Caki2 (cell line): Measurements from ENCODE around the gene KLHDC4. TPM values are rescaled to one million over a fixed set of nuclear protein-coding genes. Genes with fewer than 3 reads are reported as not detected.

ENCODE experiments used
- DNase-seq: peaks from one replicate; pipeline ENCODE4 v3.0.0-alpha.2; 2015; ENCODE audit warnings: low read depth
- in situ Hi-C: cut with HindIII; loops from 2 replicates; pipeline ENCODE4 v1.10.0; 2016; ENCODE audit warnings: low sequenced_read_pairs, low pct_unique_long_range_greater_than_20kb, mixed read lengths
- total RNA-seq: library from RNA; depleted of rRNA; stranded (reverse); fragments of >200 nt; shearing (Covaris generic); gene quantifications from 2 replicates; pipeline ENCODE4 v1.2.3, GENCODE V29; 2014; ENCODE audit warnings: low replicate concordance

KLHDC4 gene
- total RNA-seq, 1 experiment from 2014 or later: 28.1 TPM

GRCh38 chr16:87761060-87761459 lies 4.7 kb downstream of the KLHDC4 start:
- in situ Hi-C loops: no loop called here
- DNase-seq: no peak

DNA sequence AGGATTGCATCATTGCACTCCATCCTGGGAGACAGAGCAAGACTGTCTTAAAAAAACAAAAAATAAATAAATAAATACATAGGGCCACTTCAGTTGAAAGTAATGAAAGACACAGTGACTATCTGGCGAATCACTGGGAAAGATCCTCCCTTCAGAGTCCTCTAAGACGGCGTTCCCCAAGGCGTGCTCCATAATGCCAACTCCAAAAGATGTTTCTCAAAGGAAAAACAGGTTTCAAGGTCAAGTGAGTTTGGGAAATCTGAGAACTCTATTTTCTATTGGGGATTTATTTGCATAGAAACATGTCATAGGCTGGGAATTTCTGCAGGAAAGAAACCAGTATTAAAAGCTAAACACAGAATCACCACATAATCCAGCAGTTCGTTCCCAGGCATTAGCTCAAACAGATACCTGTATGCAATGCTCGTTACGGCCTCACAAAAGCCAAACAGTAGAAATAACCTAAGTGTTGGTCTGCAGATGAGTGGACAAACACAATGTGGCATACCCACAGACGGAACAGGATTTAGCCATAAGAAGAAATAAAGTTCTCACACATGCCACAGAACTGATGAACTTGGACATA lies 7.9 kb downstream of the KLHDC4 start:
- in situ Hi-C loops: no loop called here
- peak; percentile 81 for DNase-seq

GRCh38 chr16:87754535-87754934 lies 11.3 kb downstream of the KLHDC4 start:
- in situ Hi-C loops: no loop called here
- DNase-seq: no peak

DNA sequence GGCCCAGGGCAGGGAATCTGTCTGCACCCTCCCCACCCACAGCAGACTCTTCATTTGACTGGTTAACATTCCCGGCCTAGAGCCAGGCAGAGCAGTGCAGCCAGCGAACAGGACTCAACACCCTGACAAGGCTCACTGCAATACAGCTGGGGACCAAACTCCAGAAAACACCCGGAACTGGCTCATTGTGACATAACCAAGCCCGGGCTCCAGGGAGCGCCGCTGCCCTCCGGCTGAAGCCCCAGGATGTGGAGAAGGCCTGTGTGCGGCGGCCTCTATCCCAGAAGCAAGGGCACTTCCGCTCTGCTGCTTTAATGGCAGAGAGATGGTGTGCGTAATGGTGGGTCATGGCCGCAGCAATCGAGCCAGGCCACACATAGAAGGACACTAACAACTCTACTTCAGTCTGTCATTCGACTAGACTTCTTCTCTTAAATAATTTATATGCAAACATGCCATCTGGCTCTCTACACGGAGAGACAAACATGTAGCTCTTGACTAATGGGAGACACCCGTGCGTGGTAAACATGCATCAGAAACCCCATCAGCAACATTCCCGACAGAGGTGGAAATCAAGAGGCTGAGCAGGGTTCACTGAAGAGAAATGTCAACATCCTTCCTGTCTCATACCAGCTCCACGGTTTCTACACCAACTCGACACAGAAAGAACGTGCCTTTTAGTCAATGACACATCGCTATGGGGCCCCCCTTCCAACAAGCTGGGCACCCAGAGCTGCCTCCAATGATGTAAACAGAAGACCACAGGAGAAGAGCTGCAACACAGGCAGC lies 18.0 kb downstream of the KLHDC4 start:
- in situ Hi-C loops: no loop called here
- no peak for DNase-seq

DNA sequence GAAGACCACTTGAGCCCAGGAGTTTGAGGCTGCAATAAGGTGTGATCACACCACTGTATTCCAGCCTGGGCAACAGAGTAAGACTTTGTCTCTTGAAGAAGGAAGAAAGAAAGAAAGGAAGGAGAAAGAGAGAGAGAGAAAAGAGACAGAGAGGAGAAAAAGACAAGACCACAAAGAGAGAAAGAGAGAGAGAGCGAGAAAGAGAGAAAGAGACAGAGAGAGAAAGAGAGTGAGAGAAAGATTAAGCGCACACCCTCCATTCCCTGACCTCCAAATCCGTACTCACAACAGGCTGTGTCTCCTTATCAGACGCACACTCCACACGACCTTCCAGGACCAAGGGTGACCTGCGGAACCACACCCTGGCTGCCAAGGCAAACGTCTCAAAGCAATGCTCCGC lies 19.6 kb downstream of the KLHDC4 start:
- no peak for DNase-seq
- in situ Hi-C loops: no loop called here

- in situ Hi-C loops: no loop called here
- DNase-seq: peak; percentile 23
Measured at GRCh38 chr16:87744750-87745514, 20.9 kb downstream of the KLHDC4 start.

DNA sequence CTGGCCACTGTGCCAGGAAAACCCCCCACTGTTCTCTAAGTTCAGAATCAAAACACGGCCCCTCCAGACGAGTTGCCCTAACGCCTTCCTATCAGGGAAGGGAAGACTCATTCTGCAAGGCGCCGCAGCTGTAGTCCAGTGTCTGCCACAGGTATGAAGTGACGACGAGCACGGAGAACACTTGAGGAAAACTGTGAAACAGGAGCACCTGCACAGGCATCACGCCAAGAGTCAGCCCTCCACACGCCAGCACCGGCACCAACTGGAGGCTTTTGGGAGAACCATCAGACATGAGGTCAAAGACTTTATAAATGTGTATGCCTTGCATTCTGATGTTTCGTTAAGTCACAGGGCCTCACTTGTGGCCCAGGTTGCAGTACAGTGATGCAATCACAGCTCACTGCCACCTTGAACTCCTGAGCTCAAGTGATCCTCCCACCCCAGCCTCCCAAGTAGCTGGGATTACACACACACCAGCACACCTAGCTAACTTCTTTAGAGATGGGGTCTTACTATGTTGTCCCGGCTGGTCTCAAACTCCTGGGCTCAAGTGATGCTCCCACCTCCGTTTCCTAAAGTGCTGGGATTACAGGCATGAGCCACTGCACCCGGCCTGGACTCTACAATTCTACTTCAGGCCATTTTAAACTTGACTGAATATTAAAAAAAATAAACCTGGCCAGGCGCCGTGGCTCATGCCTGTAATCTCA lies 22.9 kb downstream of the KLHDC4 start:
- in situ Hi-C loops: no loop called here
- DNase-seq: no peak

DNA sequence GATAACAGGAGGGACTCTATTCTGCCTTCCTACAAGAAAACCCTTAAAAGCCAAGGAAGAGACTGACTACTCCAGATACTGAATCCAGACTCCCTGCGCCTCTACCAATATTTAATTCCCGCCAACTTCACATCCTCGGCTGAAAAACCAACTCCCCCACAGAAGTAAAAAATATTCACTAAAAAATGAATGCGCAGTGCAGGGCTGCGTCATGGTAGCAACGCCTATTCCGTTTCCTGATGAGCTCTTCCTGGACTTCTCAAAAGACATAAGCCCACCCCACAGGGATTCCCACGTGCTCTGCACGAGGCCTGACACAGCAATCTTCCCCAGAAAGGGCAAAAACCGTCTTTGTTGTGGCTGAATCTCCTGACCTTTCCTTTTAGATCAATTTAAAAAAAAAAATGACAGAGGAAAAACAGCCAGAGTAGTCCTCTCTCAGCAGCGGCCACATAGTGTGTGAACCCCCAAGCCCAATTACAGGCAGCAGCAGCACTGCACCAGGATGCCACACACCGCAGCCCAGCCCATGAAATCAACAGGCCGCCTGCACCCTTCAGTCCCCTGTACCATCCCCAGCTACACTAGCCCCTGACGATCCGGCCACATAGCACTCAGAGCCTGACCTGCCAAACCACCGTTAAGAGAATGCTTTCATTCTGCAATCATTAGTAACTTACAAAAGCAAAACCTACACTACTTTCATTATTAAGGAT lies 23.9 kb downstream of the KLHDC4 start:
- in situ Hi-C loops: no loop called here
- no peak for DNase-seq

GRCh38 chr16:87740909-87741424 lies 24.8 kb downstream of the KLHDC4 start:
- DNase-seq: no peak
- in situ Hi-C loops: no loop called here

DNA sequence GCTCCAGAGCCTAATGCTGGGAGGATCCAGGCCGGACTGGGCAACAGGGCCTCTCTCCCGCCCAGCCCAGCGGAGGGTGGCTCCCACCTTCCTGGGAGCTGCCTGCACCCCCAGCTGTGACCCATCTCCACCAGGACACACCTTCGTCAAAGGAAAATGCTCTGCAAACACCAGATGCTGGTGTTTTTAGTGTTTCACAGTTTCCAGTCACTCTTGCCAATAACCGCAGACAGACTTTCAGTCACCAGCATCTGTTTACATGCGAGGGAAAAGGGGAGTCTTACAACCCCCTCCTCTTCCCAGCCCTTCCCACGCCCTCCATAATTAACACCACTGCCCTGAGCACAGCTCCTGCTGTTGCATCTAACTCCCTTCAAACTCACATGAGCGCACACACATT lies 25.3 kb downstream of the KLHDC4 start:
- no peak for DNase-seq

DNA sequence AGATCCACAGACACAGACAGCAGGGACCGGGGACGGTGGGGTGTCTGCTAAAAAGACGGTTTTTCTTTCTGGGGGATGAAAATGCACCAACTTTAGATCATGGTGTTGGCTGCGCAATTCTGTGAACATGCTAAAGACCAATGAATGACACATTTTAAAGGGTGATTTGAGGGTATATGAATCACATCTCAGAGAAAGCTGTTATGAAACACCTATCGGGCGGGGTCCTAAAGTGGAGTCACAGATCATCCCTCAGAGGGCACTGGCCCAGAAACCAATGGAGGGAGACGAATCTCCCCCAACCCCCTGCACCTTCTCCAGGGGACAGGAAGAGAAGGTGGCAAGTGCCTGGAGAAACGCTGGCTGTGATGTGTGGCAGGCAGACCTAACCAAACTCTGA lies 26.0 kb downstream of the KLHDC4 start:
- no peak for DNase-seq
- in situ Hi-C loops: no loop called here

More for the DNA sequence above, 25.3 kb downstream of the KLHDC4 start:
- in situ Hi-C loops: no loop called here

GRCh38 chr16:87736008-87736382 lies 29.8 kb downstream of the KLHDC4 start:
- in situ Hi-C loops: no loop called here
- DNase-seq: no peak

DNA sequence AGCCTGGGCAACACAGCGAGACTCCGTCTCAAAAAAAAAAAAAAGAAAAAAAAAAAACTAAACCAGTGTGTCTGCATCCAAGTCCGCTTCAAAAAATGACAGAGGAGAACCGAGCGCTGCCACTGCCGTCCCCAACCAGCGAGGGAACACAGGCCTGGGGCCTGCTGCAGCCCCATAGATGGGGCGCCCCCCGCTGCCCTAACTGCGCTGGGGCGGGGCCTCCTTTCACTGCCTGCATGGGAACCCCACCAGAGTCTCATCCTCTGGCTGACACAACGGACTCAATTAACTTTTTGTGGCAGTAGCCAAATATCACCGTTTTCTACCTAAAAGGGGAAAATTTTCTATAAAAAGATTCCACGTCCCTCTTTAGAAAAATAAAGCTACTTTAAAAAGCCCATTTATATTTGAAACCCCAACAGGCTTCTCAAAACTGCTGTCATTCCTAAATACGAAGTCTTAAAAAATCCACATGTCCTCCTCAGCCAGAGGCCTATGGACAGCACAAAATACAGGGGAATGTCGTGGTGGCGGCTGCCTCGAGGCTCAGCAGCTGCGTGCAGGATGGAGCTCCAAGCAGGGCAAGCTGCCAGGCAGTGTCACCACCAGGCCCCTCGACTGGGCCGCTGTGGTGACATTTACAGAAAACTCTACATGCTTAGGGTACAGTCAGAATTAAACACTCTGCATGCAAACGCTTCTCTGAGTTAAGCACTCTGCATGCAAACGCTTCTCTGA lies 30.3 kb downstream of the KLHDC4 start:
- in situ Hi-C loops: no loop called here
- no peak for DNase-seq

- DNase-seq: no peak
- in situ Hi-C loops: no loop called here
Measured at GRCh38 chr16:87734644-87735043, 31.1 kb downstream of the KLHDC4 start.

- in situ Hi-C loops: no loop called here
- DNase-seq: no peak
Measured at GRCh38 chr16:87733190-87733589, 32.6 kb downstream of the KLHDC4 start.

DNA sequence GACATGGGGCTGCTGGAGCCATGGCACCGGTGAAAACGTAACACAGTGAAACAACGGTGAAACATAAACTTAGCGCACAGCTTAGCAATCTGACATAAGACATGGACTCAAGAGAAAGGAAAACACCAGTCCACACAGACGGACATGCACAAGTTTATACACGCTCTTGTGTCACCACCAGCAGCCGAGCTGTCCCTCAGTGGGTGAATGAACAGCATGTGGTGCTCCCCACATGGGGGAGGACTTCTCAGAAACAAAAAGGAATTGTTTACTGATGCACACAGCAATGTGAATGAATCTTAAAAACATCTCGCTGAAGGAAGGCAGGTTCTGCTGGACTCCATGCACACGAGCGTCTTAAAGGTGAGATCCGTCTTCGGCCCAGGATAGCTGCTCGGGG lies 34.2 kb downstream of the KLHDC4 start:
- in situ Hi-C loops: no loop called here
- DNase-seq: no peak

DNA sequence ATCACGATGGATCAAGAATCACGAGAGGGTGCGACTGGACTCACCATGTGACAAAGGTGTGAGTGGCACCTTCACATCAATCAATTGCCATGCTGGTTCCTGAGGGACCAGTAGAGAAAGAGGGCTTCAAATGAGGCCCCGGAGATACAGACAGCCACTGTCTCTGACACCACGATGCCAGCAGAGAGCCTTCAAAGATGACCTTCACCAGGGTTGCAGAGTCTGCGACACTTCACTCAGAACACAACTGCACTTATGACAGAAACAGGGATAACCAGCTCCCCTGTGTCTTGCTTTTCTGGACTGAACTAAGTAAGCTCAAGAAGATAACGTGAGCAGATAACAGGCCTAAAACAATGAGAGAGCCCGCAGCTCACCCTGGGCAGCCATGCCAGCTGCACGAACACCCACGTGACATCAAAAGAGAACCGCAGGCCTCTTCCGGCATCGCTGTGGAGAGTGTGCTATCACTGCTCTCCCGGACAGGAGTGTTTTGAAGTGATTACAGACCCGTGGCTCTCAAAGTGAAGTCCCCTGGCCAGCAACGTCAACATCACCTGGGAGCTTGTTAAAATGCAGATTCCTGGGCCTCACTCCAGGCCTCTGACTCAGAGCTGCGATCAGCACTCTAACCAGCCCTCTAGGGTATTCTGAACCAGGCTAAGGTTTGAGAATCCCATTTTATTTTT lies 36.4 kb downstream of the KLHDC4 start:
- in situ Hi-C loops: no loop called here
- no peak for DNase-seq
